Activated B cell treated with CpG ODN at 0.5 μM for 24 hours (primary cell): ENCODE measurements around the gene PPDPF. TPM values are rescaled to one million over a fixed set of nuclear protein-coding genes. Genes with fewer than 3 reads are reported as not detected.

Experiments
- ATAC-seq: fragments of 200-7000 bp; cut with Tn5 transposase; one replicate; pipeline ENCODE4 v1.10.0; 2021; ENCODE audit warnings: low read depth, mild to moderate bottlenecking, moderate library complexity
- CTCF ChIA-PET: fragments of 350-600 bp; sonication (Branson Sonifier 250); formaldehyde crosslinking; loops from one replicate; lab custom pipeline; 2021; ENCODE audit warnings: antibody characterized with exemption; lab: Charles Lee
- POLR2A ChIA-PET: fragments of 350-600 bp; sonication (Branson Sonifier 250); formaldehyde crosslinking; loops from one replicate; lab custom pipeline; 2021; ENCODE audit warnings: antibody characterized with exemption; lab: Charles Lee
- DNase-seq: peaks from one replicate; pipeline ENCODE4 v3.0.0; 2022
- H3K27ac Mint-ChIP-seq: one replicate; pipeline ENCODE4 v1.8.0; 2020; ENCODE audit warnings: mixed read lengths
- H3K27me3 Mint-ChIP-seq: one replicate; pipeline ENCODE4 v1.8.0; 2021; ENCODE audit warnings: mixed read lengths
- H3K36me3 Mint-ChIP-seq: one replicate; pipeline ENCODE4 v1.8.0; 2021; ENCODE audit warnings: low read depth, mixed read lengths
- H3K4me1 Mint-ChIP-seq: one replicate; pipeline ENCODE4 v1.8.0; 2021; ENCODE audit warnings: mixed read lengths
- H3K4me3 Mint-ChIP-seq: one replicate; pipeline ENCODE4 v1.8.0; 2020; ENCODE audit warnings: mild to moderate bottlenecking, mixed read lengths
- H3K9me3 Mint-ChIP-seq: one replicate; pipeline ENCODE4 v1.8.0; 2020; ENCODE audit warnings: mixed read lengths
- CTCF ChIP-seq: fragments of 200-600 bp; IDR thresholded peaks from one replicate; pipeline ENCODE4 v1.8.0; 2022; ENCODE audit warnings: antibody characterized with exemption, mild to moderate bottlenecking
- intact Hi-C: fragments of 100-400 bp; cut with micrococcal nuclease; formaldehyde crosslinking; loops from one replicate; pipeline ENCODE4 v1.15.1; 2024
- total RNA-seq: library from RNA; stranded (reverse); gene quantifications from 2 replicates; pipeline ENCODE4 v1.2.3, GENCODE V29; 2022

The PPDPF gene
- total RNA-seq, 1 donor from 2014 or later, result 172 TPM

GRCh38 chr20:63518351-63518861 is 2.2 kb upstream of the PPDPF start:
- H3K4me3 Mint-ChIP-seq, result no peak overlapping the region
- H3K9me3 Mint-ChIP-seq, result peaks cover 4% of the 10 kb centered on the region
- H3K36me3 Mint-ChIP-seq, result peaks cover 15% of the 10 kb centered on the region
- H3K4me1 Mint-ChIP-seq, result peaks cover 18% of the 10 kb centered on the region
- DNase-seq, result no peak
- no peak for ATAC-seq
- CTCF ChIA-PET, result interaction anchor here (1.6 kb wide), 1 partner anchor 520 kb away, joined by 4 read pairs; no protein-coding TSS in a partner anchor
- no peak overlapping the region for H3K27ac Mint-ChIP-seq
- intact Hi-C loops, result no loop called here
- POLR2A ChIA-PET, result interaction anchor here (1.0 kb wide), 1 partner anchor 19 kb away, joined by 3 read pairs; no protein-coding TSS in a partner anchor
- H3K27me3 Mint-ChIP-seq, result peaks cover 2% of the 10 kb centered on the region
- no peak for TF ChIP-seq CTCF

- Mint-ChIP-seq H3K27me3 (no peaks in the 10 kb centered on the region), H3K27ac (peak overlapping the region; percentile 61), H3K4me1 (peaks cover 21% of the 10 kb centered on the region), H3K4me3 (peak overlapping the region; percentile 81), H3K36me3 (peaks cover 20% of the 10 kb centered on the region), H3K9me3 (peaks cover 2% of the 10 kb centered on the region)
- DNase-seq (no peak), ATAC-seq (no peak)
- POLR2A ChIA-PET, result interaction anchor here (1.0 to 7.1 kb wide), 6 partner anchors 14 to 346 kb away, joined by 3 to 179 read pairs (median 15); partner anchors contain the start of genes PTK6 and TPD52L2
- TF ChIP-seq CTCF, result no peak
- intact Hi-C loops, result no loop called here
- CTCF ChIA-PET, result interaction anchor here (0.9 to 1.6 kb wide), 2 partner anchors 18 to 519 kb away, joined by 3 to 4 read pairs; partner anchors contain the start of gene PTK6
Observed at GRCh38 chr20:63518946-63519667, 1.5 kb upstream of the PPDPF start.

GRCh38 chr20:63519668-63520503 is 679 bp upstream of the PPDPF start:
- ChIA-PET CTCF (interaction anchor here (0.9 to 1.5 kb wide), 3 partner anchors 18 to 344 kb away, joined by 3 read pairs; partner anchors contain the start of gene PTK6), POLR2A (interaction anchor here (0.6 to 7.1 kb wide), 31 partner anchors 11 to 736 kb away, joined by 3 to 179 read pairs (median 6); partner anchors contain the start of genes ARFRP1, FNDC11, GMEB2 and LIME1)
- H3K27me3 Mint-ChIP-seq, result no peaks in the 10 kb centered on the region
- intact Hi-C loops, result loop anchor here (1.0 to 5.0 kb wide), 9 partner anchors 17 to 542 kb away; partner anchors contain the start of genes PTK6, RTEL1, SAMD10 and TCEA2
- H3K36me3 Mint-ChIP-seq, result peaks cover 22% of the 10 kb centered on the region
- peak overlapping the region; percentile 81 for H3K4me3 Mint-ChIP-seq
- ATAC-seq (peak; percentile 53), DNase-seq (peak; percentile 68)
- peak overlapping the region; percentile 61 for H3K27ac Mint-ChIP-seq
- no peaks in the 10 kb centered on the region for H3K9me3 Mint-ChIP-seq
- peaks cover 27% of the 10 kb centered on the region for H3K4me1 Mint-ChIP-seq
- no peak for TF ChIP-seq CTCF

GRCh38 chr20:63520934-63521601 is 503 bp downstream of the PPDPF start:
- DNase-seq (peak; percentile 61), ATAC-seq (peak; percentile 54)
- Mint-ChIP-seq H3K9me3 (no peaks in the 10 kb centered on the region), H3K36me3 (peaks cover 22% of the 10 kb centered on the region), H3K4me3 (peak overlapping the region; percentile 81), H3K4me1 (peaks cover 39% of the 10 kb centered on the region), H3K27ac (no peak overlapping the region), H3K27me3 (no peaks in the 10 kb centered on the region)
- ChIA-PET POLR2A (interaction anchor here (0.5 to 7.1 kb wide), 41 partner anchors 12 to 735 kb away, joined by 3 to 179 read pairs (median 6); partner anchors contain the start of genes ARFGAP1, ARFRP1, FNDC11 and GMEB2), CTCF (interaction anchor here (0.9 to 1.5 kb wide), 4 partner anchors 17 to 343 kb away, joined by 3 to 4 read pairs (median 4); partner anchors contain the start of gene PTK6)
- no peak for TF ChIP-seq CTCF
- intact Hi-C loops, result loop anchor here (1.0 to 5.0 kb wide), 9 partner anchors 16 to 541 kb away; partner anchors contain the start of genes PTK6, RTEL1, SAMD10 and TCEA2
